ENCODE results near the gene DSTN.

DNA sequence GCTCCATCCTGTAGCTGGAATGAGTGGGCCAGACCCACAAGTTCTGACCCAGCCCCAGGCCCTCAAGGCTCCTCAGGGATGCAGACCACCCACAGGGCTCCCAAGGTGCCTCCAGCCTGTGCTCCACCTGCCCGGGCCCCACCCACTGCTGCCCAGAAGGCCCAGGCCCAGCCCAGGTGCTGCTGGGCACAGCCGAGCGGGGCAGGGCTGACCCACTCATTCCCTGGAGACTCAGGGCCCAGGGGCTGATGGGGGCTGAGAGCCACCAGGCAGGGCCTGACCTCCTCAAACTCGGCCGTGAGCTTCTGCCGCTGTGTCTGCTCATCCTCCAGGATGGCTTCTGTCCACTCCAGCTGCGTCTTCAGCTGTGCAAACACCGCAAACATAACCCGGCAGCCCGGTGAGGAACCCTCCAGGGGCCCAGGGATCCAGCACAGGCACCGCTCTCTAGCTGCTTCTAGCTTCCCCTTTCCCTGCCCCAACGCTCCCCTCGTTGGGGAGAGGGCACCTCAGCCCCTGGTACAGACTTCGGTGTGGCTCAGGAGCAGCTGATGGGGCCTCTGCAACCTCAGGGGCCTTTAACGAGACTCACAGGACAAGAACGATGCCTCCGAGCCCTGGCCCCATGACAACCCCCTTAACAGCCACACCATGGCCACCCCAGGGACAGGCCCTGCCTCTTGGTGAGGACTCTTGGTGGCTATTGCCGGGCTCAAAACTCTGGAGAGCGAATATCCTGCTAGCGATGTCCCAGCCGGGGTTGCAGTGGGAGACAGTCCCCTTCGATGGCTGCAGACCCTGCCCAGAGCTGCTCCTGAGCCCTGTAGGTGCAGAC is 46.0 kb downstream of the DSTN start:
- TF ChIP-seq, protein P1, sequence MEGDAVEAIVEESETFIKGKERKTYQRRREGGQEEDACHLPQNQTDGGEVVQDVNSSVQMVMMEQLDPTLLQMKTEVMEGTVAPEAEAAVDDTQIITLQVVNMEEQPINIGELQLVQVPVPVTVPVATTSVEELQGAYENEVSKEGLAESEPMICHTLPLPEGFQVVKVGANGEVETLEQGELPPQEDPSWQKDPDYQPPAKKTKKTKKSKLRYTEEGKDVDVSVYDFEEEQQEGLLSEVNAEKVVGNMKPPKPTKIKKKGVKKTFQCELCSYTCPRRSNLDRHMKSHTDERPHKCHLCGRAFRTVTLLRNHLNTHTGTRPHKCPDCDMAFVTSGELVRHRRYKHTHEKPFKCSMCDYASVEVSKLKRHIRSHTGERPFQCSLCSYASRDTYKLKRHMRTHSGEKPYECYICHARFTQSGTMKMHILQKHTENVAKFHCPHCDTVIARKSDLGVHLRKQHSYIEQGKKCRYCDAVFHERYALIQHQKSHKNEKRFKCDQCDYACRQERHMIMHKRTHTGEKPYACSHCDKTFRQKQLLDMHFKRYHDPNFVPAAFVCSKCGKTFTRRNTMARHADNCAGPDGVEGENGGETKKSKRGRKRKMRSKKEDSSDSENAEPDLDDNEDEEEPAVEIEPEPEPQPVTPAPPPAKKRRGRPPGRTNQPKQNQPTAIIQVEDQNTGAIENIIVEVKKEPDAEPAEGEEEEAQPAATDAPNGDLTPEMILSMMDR (conservative IDR thresholded peaks at IDR 0.05; ENCODE audit: low read length) = no peak
- TF ChIP-seq EZH2phosphoT487 (IDR thresholded peaks at IDR 0.05; ENCODE audit: borderline replicate concordance, low read depth, low read length) = no peak

All from OCI-LY7 (cell line).